Omental fat pad (tissue), 4 donors: Measurements from ENCODE around the gene DNM3. TPM values are rescaled to one million over a fixed set of nuclear protein-coding genes. Genes with fewer than 3 reads are reported as not detected.

Experiments
- ATAC-seq: fragments of 150-250 bp; one replicate; pipeline ENCODE4 v1.9.1; 2016; ENCODE audit warnings: mild to moderate bottlenecking, moderate library complexity; ENCODE audit not compliant: low FRiP score
- DNase-seq: peaks from one replicate; pipeline ENCODE4 v3.0.0-alpha.2; 2019; ENCODE audit warnings: low spot score
- total RNA-seq, 4 donors: library from RNA; depleted of rRNA; stranded (reverse); fragments of >200 nt; gene quantifications; one replicate each; pipeline ENCODE4 v1.1.0, GENCODE V29; 2016
- TF ChIP-seq, protein P1 (sequence below), 3 donors: fragments of 450-650 bp; IDR thresholded peaks; one replicate each; pipeline ENCODE4 v1.5.1; 2016 to 2017; ENCODE audit warnings: antibody characterized with exemption in 3 of 3, mild to moderate bottlenecking in 3 of 3, moderate library complexity in 2 of 3

The DNM3 gene
- total RNA-seq, 4 donors from 2014 or later, result 2.9 to 15.8 (median 5.5) TPM

DNA sequence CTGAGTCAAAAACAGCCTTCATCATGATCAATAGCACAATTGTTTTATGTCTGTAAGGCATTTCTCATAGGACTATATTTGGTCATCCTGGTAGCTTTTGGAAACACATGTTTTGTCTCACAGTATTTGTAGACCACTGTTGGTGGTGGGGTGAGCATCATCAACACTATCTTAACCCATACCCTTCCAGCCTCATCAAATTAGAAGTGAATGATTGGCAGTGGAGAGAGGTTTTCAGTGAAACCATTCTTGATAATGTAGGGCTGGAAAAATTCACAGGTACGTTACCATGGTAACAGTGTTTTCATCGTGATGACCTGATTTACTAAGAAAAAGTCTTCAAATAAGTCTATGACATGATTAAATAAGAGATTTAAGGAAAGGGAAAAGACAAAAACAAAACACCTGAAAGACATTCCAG is 533.9 kb downstream of the DNM3 start:
- ATAC-seq (no peak), DNase-seq (no peak)
- TF ChIP-seq, protein P1, sequence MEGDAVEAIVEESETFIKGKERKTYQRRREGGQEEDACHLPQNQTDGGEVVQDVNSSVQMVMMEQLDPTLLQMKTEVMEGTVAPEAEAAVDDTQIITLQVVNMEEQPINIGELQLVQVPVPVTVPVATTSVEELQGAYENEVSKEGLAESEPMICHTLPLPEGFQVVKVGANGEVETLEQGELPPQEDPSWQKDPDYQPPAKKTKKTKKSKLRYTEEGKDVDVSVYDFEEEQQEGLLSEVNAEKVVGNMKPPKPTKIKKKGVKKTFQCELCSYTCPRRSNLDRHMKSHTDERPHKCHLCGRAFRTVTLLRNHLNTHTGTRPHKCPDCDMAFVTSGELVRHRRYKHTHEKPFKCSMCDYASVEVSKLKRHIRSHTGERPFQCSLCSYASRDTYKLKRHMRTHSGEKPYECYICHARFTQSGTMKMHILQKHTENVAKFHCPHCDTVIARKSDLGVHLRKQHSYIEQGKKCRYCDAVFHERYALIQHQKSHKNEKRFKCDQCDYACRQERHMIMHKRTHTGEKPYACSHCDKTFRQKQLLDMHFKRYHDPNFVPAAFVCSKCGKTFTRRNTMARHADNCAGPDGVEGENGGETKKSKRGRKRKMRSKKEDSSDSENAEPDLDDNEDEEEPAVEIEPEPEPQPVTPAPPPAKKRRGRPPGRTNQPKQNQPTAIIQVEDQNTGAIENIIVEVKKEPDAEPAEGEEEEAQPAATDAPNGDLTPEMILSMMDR (IDR thresholded peaks at IDR 0.05), result no peak

GRCh38 chr1:172376431-172376830 is 535.1 kb downstream of the DNM3 start:
- no peak for DNase-seq
- no peak for ATAC-seq
- TF ChIP-seq, protein P1 (IDR thresholded peaks at IDR 0.05), result no peak

- ATAC-seq (no peak), DNase-seq (no peak)
- TF ChIP-seq, protein P1 (IDR thresholded peaks at IDR 0.05), result no peak
Measured at GRCh38 chr1:172377565-172377964, 536.3 kb downstream of the DNM3 start.

DNA sequence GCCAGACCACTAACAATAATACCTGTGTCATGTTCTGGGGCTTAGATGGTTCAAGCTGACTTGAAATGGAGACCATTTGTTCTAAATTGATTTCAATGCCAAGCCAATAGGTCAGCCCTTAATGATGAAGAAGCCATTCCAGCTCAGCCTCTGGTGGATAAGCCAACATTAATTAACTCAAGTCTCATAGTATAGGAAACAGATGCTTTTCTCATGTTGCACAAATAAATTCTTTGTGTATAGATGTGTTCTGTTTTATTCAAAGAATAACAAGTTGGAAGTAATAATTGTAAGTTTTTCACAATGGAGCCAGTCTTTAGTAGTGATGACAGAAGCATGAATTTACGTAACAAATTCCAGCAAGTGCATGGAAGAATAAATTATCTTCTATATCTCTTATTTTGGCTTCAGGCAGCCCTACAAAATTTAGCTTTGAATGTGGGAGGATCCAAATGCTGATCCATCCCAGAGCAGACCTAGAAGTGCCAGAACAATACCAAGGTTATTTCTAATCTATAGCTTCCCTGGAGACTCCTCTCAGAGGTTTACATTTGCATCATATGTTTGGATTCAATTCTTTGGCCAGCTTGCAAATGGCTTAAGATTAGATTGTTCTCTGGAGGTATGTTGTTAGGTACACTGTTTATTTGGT is 536.9 kb downstream of the DNM3 start:
- TF ChIP-seq, protein P1 (IDR thresholded peaks at IDR 0.05), result no peak
- ATAC-seq, result no peak
- DNase-seq, result no peak

DNA sequence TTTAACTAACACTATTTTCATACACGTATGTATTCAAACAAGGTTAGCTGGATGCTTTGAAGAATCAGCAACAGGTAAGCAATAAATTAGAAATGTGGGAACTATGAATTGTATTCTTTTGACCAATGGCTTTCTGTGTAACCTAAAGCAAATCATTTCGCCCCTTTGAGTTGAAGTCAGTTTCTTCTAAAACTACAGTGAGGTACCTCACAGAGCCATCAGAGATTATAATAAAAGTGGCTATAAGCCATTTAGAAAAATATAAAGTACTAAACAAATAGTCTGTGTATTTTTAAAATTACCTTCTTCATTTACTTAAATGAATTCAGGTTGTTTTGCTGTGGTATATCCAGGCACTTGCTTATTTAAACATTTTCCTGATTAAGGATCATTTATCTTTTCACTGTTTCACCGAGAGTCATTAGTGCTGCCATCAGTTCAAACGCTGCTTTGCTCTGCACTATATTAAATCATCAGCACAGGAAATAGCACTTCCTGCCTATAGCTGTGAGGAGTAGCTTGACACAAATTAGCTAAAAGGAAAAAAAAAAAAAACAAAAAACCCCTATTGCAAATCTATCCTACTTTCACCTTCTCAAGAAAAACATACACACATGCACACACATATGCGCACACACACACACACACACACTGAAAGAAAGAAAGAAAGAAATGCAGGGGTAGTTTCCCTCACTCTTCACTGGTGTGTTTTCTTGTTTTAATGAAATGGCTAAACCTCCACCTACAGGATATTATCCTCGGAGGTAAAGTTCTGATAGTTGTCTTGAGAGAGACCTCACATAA is 539.3 kb downstream of the DNM3 start:
- ATAC-seq (no peak), DNase-seq (no peak)
- TF ChIP-seq, protein P1 (IDR thresholded peaks at IDR 0.05), result no peak

DNA sequence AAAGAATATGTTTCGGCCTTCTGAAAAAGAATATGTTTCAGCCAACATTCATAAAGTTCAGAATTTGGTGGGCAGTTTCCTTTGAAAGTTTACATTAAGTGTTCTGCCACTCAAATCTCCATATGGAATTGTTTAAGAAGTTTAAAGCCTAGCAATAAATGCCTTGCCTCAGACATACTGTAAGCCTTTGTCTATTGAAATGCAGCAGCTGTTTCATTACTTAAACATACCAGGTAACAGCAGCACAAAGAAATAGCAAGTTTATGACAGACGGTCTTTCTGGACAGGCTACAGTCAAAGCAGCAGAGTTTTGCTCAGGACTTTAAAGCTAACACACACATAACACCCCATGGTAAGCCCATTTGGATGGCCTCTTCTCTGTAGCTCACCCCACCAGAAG is 540.6 kb downstream of the DNM3 start:
- TF ChIP-seq, protein P1 (IDR thresholded peaks at IDR 0.05), result no peak
- ATAC-seq, result no peak

DNA sequence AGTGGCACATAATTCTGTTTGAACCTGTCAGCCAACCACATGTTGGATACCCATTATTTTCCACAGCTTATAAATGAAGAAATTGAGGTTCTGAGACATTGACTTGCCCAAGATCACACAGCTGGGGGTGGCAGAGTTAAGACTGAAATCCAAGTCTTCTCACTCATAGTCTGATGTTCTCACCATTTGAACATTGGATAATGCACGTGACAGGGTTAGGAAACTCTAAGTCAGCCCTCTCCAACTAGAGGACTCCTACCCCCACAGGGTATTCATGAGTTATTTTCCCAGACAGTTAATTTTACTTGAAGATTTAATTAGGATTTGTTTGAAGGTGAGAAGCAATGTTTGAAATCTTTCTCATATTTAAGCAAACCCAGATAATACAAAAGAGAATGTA is 541.1 kb downstream of the DNM3 start:
- DNase-seq (no peak), ATAC-seq (no peak)
- TF ChIP-seq, protein P1 (IDR thresholded peaks at IDR 0.05), result no peak

More for the DNA sequence above, 540.6 kb downstream of the DNM3 start:
- DNase-seq, result no peak
